H54 (cell line): ENCODE data around the gene NCKAP5.

ENCODE experiments used
- DNase-seq: peaks from one replicate; pipeline ENCODE4 v3.0.0; 2011; ENCODE audit warnings: low spot score, mixed read lengths; ENCODE audit not compliant: insufficient read length
- FAIRE-seq: peaks from 3 replicates; lab custom pipeline; 2011; peaks lifted over from hg19 to GRCh38; lab: Jason Lieb, UNC
- POLR2A ChIP-seq: IDR thresholded peaks from 2 replicates; pipeline ENCODE4 v1.6.1; 2011; ENCODE audit warnings: low read depth, mild to moderate bottlenecking, low read length

The NCKAP5 gene

DNA sequence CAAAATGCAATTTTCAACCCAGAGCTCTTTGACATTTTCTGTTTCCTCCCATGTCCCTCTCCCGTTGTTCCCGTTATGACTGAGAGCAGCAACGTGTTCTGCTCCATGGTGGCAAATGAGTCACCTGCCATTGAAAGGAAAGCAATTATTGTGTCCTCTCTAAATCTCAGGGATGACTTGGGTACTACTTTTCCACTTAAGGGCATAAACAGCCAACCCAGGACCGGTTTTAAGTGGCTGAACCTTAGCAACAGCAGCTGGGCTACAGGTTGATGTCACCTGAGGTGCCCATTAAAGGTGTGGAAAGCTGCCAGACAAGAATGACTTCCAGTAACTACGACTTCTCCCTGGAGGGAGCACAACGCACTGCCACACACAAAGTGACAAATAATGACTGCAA lies 236.8 kb downstream of the NCKAP5 start:
- no peak for FAIRE-seq
- DNase-seq = no peak
- no peak for TF ChIP-seq POLR2A

DNA sequence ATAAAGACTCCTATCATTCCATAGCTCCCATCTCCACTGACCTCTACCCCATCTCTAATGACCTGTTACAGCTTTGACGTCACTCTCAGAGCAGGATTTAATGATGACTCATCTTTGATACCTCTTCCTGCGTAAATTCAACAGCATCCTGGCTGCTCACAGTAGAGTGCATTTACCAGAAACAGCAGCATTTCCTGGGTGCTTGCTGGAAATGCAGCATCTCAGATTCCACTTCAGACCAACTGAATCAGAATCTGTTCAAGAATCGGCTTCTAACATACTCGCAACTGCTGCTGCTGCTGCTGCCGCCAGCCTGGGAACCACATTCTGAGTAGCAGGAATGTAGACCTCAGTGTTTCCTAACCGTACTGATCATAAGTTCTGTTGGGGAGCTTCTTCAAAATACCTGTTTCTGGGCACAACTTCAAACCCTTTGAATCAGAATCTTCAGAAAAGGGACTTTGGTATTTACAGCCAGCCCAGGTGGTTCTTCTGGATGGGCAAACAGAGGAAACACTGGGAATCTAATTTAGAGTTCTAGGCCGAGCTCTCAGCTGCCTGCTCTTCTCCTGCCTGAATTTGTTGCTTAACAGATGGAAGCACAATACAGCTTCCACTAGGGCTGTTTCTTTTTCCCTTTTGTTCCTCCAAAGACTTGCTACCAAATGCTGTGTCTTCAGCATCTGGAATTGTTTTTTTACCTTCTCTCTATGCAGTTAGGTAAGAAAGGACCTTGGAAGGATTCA lies 241.4 kb downstream of the NCKAP5 start:
- no peak for TF ChIP-seq POLR2A
- no peak for FAIRE-seq
- DNase-seq = no peak

DNA sequence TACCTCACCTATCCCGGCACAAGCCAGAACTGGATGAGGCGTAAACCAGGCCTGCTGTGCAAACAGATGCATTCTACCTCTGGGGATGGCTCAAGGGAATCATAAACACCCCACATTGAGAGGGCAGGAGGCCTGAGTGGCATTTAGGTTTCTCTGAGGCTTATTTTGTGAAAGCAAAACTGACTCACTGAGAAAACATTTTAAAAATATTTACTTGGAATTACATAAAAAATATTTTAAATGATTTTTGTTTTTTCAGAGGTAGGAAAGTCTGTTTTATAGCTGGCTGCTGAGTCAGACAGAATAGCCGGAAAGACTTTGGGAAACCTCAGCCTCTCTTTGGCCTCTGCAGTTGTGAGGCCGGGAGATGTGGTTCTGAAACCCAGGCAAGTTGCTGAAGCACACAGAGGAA lies 244.1 kb downstream of the NCKAP5 start:
- no peak for TF ChIP-seq POLR2A
- no peak for FAIRE-seq
- DNase-seq = no peak

DNA sequence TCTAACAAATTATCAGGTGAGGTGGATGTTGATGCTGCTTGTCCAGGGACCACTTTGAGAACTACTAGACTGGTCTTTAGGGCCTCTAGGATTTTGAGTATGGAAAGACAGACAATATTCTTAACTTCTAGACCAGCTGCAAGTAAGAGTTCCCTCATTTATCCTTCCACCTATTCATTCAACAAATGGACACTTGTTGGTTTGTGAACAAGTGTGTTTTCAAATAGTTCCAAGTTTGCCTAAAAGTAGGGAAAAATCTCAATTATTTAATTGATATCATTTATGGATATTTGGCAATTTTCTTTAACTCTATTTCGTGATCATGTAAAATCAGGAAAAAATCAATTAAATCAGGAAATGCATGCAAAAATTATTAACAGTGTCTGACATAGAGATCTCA lies 245.4 kb downstream of the NCKAP5 start:
- TF ChIP-seq POLR2A = no peak
- DNase-seq = no peak
- FAIRE-seq = no peak

DNA sequence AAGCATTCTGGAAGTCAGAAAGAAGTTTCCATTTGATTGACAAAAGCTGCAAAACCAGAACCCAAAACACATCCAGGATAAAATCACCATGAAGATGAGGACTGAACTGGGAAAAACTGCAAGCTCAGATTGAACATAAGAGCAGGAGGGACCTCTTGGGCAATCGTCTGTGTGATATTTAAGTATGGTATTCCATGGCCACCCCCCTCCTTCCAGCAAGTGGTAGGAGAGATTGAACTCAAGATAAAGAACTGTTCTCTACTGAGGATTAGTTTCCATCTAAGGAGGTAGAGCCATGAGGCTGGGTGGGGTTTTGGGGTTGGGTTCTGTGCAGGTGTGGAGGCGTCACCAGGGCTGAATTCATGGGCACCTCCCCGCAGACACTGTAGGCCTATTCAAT lies 251.1 kb downstream of the NCKAP5 start:
- DNase-seq = no peak
- no peak for FAIRE-seq
- no peak for TF ChIP-seq POLR2A

DNA sequence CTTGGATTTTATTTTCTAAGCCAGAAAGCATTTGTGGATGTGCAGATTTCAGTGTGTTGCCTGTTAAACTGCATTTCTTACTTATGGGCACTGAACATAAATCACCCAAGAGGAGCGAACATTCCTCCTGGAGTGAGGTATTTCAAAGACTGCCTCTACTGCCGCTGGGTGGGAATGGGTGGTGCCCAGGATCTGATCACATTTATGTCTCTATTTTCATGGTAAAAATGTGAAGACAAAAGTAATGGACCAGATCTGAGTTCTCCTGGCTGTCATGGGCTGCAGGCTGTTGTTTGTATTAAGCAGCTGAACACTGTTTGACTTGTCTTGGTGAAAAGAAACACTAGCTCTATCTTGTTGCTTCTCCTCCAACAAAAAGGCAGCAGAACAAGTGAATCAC lies 251.7 kb downstream of the NCKAP5 start:
- DNase-seq (no peak), FAIRE-seq (no peak)
- no peak for TF ChIP-seq POLR2A

DNA sequence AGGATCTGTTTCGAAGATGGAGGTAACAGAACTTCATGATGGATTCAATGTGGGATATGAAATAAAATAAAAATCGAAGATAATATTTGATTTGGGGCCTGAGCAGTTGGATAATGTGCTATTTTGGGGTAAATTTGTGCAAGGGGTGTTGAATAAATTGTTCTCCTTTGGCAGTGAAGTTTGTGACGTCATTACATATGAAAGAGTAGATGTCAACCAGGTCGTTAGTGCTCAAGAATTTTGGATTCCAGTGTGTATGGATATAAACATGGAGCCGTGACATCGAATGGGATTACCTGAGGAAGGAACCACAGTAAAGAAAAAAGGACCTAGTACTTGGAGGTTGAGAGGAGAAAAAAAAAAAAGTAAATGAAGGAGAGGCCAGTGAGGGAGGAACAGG lies 253.0 kb downstream of the NCKAP5 start:
- FAIRE-seq (no peak), DNase-seq (no peak)
- TF ChIP-seq POLR2A = no peak

DNA sequence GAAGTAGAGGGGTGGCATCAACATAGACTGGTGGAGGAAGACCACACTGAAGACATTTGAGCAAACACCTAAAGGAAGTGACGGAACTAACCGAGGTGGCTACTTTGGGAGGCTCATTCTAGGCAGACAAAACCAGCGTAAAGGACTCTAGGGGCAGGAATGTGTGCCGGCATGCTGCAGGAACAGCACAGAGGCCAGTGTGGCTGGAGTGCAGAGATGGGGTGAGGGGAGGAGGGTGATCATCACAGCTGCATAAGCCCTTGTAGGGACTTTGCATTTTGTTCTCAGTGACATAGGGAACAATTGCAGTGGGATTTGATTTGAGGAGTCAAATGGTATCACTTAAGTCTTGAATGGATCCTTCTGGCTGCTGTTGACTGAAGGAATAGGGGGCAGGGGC lies 253.5 kb downstream of the NCKAP5 start:
- DNase-seq (no peak), FAIRE-seq (no peak)
- no peak for TF ChIP-seq POLR2A

DNA sequence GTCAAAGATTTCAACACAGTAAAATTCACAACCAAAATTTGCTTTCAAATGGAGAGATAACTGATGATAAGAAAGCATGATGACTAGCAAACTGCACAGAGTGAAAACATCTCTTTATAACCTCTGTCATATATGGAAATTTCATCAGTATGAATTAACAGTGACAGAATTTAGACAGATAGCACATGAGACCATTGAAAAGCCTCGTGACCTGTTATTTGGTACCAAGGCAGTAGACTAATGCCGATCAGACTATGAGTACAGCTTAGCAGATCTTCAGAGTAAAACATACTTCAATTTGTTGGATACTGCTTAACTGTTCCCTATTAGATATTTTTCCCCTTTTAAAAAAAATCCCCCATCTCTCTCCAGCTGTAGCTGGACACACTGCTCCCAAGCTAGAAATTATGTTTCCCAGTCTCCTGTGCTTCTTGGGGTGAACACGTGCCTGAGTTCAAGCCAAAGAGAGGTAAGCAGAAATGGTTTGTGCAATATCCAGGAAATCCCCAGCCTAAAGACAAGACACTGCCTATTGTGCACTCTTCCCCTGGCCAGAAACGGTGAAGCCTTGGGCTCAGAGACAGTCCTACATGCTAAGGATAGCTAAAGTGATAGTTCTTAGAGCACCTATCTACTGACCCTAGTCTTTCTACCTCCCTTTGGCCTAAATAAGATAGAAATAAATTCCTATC lies 256.1 kb downstream of the NCKAP5 start:
- no peak for TF ChIP-seq POLR2A
- FAIRE-seq (no peak), DNase-seq (no peak)

DNA sequence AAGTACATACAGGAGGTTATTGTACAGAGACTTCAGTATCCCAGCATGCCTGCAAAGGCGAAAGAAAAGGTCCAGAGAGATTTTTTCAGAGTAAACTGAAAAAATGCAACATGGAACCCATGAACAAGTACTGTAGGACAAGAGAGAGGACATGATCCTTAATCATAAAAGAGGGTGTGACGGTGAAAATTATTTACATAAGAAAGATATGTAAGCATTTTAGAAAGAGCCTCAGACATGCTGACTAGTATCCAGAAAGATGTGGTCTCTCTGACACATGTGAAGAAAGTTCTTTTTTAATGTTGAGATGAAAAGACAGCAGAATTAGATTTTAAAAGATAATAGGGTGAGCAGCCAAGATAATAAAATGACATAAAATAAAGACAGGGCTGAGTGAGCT lies 262.0 kb downstream of the NCKAP5 start:
- no peak for FAIRE-seq
- TF ChIP-seq POLR2A = no peak
- no peak for DNase-seq

DNA sequence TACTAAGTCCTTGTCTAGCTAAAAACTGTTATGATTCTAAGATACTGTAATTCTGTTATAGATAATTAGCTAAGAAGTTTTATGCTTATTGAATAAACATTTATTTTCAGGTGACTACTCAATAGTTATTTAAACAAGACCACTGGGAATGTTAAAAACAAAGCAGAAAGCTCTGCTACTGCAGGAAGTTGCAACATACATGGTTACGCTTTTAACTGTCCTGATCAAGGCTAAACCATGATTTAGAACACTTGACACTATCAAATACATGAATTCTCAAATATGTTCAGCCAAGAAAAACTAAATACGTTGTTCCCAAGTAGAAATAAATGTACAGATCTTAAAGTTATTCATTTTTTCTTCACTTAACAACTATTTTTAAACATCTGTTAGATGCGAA lies 263.9 kb downstream of the NCKAP5 start:
- no peak for TF ChIP-seq POLR2A
- FAIRE-seq (no peak), DNase-seq (no peak)

DNA sequence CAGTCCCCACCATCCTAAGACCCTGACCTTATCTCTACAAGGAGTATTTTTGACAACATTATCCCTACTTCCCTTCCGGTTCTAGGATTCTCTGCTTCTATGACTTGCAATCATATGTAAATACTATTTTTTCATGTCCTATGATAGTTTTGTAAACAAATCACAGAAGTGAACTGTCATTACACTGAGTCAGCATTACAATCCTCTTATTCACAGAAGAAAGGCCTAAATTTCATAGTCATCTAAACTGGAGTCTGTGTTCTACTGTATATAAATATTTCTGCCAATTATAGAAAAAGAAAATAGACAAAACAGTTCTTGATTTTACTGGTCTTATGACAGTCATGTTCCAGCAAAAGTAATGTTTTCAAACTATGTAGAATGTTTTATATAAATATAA lies 265.1 kb downstream of the NCKAP5 start:
- no peak for TF ChIP-seq POLR2A
- DNase-seq (no peak), FAIRE-seq (no peak)

DNA sequence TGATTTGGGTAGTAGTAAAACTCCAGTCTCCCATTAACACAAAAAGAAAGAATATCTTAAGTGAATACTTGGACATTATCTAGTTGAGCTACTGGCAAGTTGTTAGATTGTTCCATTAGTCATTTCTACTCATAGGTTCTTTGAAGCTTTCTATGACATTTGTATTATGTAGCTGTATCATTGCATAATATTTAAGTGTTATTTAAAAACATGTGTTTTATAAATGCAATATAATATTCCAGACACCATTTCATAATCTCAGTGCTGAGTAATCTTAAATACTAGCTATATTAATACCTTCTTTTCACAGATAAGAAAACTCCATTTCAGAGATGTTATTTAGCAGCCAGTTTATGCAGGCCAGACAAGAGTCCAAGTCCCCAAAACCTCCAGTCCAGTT lies 271.9 kb downstream of the NCKAP5 start:
- no peak for TF ChIP-seq POLR2A
- DNase-seq = no peak
- no peak for FAIRE-seq

DNA sequence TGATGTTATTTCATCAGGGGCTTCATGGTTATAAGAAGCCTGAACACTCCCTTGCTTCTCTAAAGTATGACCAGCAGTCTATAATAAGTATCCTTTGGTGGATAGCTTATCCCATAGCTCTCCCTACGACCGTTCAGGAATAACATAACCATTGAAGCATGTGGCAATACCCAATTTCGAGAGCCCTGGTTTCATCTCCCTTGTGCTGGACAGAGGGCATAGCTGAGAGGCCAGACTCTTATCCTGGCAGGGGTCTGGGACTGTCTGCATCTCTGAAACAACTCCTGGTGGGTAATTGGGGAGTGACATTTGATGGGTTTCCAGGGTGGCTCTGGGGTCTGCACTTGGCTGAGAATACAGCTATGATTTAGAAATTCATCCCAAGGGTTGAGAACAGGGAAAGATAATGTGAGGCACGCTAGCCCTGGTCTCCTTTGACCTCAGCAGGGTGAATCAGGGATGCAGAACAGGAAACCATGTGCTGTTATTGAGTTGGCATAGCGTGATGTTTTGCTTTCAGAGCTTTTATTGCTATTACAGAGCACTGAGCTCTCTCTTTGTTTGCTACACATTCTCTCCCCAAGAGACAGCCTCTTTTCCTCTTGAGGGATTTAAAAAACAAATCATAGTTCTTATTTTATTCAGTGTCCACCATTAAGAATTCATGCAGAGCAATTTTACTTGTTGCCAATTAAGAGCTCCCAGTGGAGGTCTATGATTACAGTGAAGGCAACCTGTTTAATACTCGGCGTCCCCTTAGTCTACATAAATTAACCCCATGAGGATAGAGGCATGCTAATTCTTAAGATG lies 274.5 kb downstream of the NCKAP5 start:
- DNase-seq = no peak
- no peak for TF ChIP-seq POLR2A
- no peak for FAIRE-seq
